Skeletal muscle tissue (tissue), 4 donors: Measurements from ENCODE around the gene PTPRT. TPM values are rescaled to one million over a fixed set of nuclear protein-coding genes. Genes with fewer than 3 reads are reported as not detected.
"Not testable (repeated sequence)": the region's sequence is repeated elsewhere in the genome, so short reads cannot be mapped to it uniquely, and the experiment has no call there.

ENCODE experiments used
- H3K27ac ChIP-seq: one replicate; pipeline ENCODE4 v1.7.0; 2013; ENCODE audit warnings: mild to moderate bottlenecking, low read depth, low read length, inconsistent platforms
- H3K27me3 ChIP-seq, 3 donors: one replicate each; pipeline ENCODE4 v1.7.0; 2013; ENCODE audit warnings: low read length in 3 of 3; ENCODE audit not compliant: control insufficient read depth in 3 of 3, insufficient read depth in 3 of 3
- H3K36me3 ChIP-seq, 3 donors: one replicate each; pipeline ENCODE4 v1.7.0; 2013; ENCODE audit warnings: low read length in 3 of 3; ENCODE audit not compliant: control insufficient read depth in 3 of 3, insufficient read depth in 3 of 3
- H3K4me1 ChIP-seq, 3 donors: one replicate each; pipeline ENCODE4 v1.7.0; 2013; ENCODE audit warnings: low read length in 3 of 3, mild to moderate bottlenecking in 3 of 3; ENCODE audit not compliant: control insufficient read depth in 3 of 3, insufficient read depth in 3 of 3
- H3K4me3 ChIP-seq, 3 donors: one replicate each; pipeline ENCODE4 v1.7.0; 2013; ENCODE audit warnings: low read length in 3 of 3
- H3K9ac ChIP-seq, 3 donors: one replicate each; pipeline ENCODE4 v1.7.0; 2013; ENCODE audit warnings: low read length in 3 of 3, mild to moderate bottlenecking in 3 of 3, moderate library complexity in 2 of 3, low read depth in 1 of 3
- H3K9me3 ChIP-seq, 3 donors: one replicate each; pipeline ENCODE4 v1.7.0; 2013; ENCODE audit warnings: low read length in 3 of 3; ENCODE audit not compliant: control insufficient read depth in 3 of 3
- total RNA-seq: library from RNA; depleted of rRNA; stranded (reverse); fragments of >200 nt; gene quantifications from one replicate; pipeline ENCODE4 v1.2.3, GENCODE V29; 2014
- donor health status: Osteomylitis.

The PTPRT gene
- total RNA-seq, 1 donor from 2014 or later: 1.0 TPM

DNA sequence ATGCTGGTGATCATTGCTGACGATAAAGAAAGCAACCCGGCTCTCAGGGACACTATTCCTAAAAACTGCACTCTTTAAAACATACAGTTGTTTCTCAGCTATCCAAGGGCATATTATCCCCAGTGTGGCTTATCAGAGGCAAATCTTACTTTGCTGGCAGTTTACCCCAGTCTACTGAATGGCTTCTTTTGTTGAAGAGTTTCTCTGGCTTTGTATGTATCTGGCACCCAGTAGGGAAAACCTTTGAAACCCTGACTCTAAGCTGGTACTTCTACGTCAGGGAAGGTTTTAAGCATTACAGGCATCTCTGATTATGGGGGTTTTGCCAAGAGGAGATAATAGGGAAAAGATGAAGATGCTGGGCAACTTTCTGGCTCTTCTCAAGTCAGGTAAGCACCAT is 933.9 kb downstream of the PTPRT start:
- no peak overlapping the region for H3K9ac ChIP-seq
- H3K27ac ChIP-seq: no peak overlapping the region
- no peaks in the 10 kb centered on the region for H3K4me1 ChIP-seq
- H3K27me3 ChIP-seq: no peaks in the 10 kb centered on the region
- H3K9me3 ChIP-seq: no peaks in the 10 kb centered on the region
- H3K36me3 ChIP-seq: no peaks in the 10 kb centered on the region
- H3K4me3 ChIP-seq: no peak overlapping the region

DNA sequence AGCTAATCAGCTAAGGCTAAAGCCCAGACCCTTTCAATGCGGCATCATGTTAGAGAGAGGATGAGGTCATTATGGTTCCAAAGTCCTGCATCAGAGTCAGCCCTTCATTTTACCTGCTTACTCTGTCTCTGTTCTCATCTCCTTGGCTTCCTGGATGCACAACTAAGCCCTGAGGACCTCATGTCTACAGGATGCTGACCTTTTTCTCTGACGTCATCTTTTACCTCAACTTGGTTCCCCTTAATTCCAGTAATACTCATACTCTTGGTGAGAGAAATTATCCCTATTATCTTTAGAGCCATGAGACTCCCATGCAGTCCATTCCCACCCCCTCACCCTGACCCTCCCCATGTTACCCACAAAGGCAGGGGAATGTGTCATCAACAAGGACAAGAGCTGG is 935.0 kb downstream of the PTPRT start:
- no peak overlapping the region for H3K4me3 ChIP-seq
- no peak overlapping the region for H3K27ac ChIP-seq
- no peaks in the 10 kb centered on the region for H3K27me3 ChIP-seq
- H3K4me1 ChIP-seq: no peaks in the 10 kb centered on the region
- no peak overlapping the region for H3K9ac ChIP-seq
- H3K9me3 ChIP-seq: no peaks in the 10 kb centered on the region
- no peaks in the 10 kb centered on the region for H3K36me3 ChIP-seq

DNA sequence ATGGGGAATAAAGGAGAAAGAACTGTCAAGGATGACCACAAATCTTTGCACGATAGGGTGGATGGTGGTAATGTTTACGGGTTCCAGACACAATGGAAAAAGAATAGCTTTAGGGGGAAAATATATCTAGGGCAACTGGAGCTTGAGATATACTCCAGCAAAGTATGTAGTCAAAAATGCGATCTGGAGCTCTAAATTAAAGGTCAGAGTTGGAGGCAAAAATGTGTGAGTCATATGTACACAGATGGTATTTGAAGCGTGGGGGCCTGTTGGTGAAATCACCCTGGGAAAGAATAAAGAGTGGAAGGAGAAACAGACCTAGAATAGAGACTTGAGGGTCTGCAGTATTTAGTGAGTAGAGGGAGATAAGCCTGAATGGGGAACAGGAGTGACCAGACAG is 937.6 kb downstream of the PTPRT start:
- no peaks in the 10 kb centered on the region for H3K4me1 ChIP-seq
- H3K27me3 ChIP-seq: no peaks in the 10 kb centered on the region
- H3K27ac ChIP-seq: no peak overlapping the region
- no peak overlapping the region for H3K9ac ChIP-seq
- H3K36me3 ChIP-seq: no peaks in the 10 kb centered on the region
- peaks cover 0 to 2% (median 0%) of the 10 kb centered on the region in 3 donors for H3K9me3 ChIP-seq
- H3K4me3 ChIP-seq: no peak overlapping the region

GRCh38 chr20:42218621-42219374 is 970.9 kb downstream of the PTPRT start:
- no peaks in the 10 kb centered on the region for H3K36me3 ChIP-seq
- H3K4me1 ChIP-seq: no peaks in the 10 kb centered on the region
- H3K27ac ChIP-seq: no peak overlapping the region
- no peak overlapping the region for H3K4me3 ChIP-seq
- H3K27me3 ChIP-seq: no peaks in the 10 kb centered on the region
- no peak overlapping the region for H3K9ac ChIP-seq
- H3K9me3 ChIP-seq: no peaks in the 10 kb centered on the region

- H3K4me3 ChIP-seq: no peak overlapping the region
- no peaks in the 10 kb centered on the region for H3K36me3 ChIP-seq
- no peaks in the 10 kb centered on the region for H3K4me1 ChIP-seq
- no peaks in the 10 kb centered on the region for H3K9me3 ChIP-seq
- no peak overlapping the region for H3K27ac ChIP-seq
- H3K9ac ChIP-seq: no peak overlapping the region
- H3K27me3 ChIP-seq: no peaks in the 10 kb centered on the region
These were observed 975.6 kb downstream of the PTPRT start for GRCh38 chr20:42214074-42214473.

- Histone ChIP-seq H3K9me3 (no peaks in the 10 kb centered on the region), H3K36me3 (no peaks in the 10 kb centered on the region), H3K27me3 (no peaks in the 10 kb centered on the region), H3K4me3 (no peak overlapping the region), H3K4me1 (no peaks in the 10 kb centered on the region), H3K9ac (no peak overlapping the region), H3K27ac (no peak overlapping the region)
These were observed 977.3 kb downstream of the PTPRT start for GRCh38 chr20:42212391-42212790.

DNA sequence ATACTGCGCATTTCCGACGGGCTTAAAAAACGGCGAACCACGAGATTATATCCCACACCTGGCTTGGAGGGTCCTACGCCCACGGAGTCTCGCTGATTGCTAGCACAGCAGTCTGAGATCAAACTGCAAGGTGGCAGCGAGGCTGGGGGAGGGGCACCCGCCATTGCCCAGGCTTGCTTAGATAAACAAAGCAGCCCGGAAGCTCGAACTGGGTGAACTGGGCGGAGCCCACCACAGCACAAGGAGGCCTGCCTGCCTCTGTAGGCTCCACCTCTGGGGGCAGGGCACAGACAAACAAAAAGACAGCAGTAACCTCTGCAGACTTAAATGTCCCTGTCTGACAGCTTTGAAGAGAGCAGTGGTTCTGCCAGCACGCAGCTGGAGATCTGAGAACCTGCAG is 983.1 kb downstream of the PTPRT start:
- not testable (repeated sequence) for H3K36me3 ChIP-seq, H3K9me3 ChIP-seq, H3K9ac ChIP-seq, H3K4me1 ChIP-seq, H3K27ac ChIP-seq, H3K27me3 ChIP-seq, H3K4me3 ChIP-seq

- Histone ChIP-seq H3K4me1 (no peaks in the 10 kb centered on the region), H3K9me3 (no peaks in the 10 kb centered on the region), H3K4me3 (no peak overlapping the region), H3K27me3 (peaks cover 0 to 2% (median 0%) of the 10 kb centered on the region in 3 donors), H3K27ac (no peak overlapping the region), H3K9ac (no peak overlapping the region), H3K36me3 (no peaks in the 10 kb centered on the region)
These were observed 985.5 kb downstream of the PTPRT start for GRCh38 chr20:42204109-42204660.

DNA sequence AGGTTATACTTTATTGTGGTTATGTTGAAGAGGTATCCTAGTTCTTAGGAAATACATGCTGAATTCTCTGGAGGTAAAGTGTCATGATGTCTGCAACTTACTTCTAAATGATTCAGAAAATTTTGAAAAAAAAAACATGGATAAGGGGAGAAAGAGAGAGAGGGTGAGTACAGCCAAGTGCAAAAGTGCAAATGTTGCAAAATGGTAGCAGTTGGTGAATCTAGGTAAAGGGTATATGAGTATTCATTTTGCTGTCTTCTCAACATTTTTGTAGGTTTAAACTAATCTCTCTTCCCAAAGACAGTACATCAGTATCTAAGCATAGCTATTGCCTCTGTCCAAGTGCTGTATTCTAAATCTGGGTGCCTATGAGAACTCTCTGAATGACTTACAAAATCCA is 992.1 kb downstream of the PTPRT start:
- Histone ChIP-seq H3K36me3 (no peaks in the 10 kb centered on the region), H3K27me3 (peaks cover 0 to 5% (median 0%) of the 10 kb centered on the region in 3 donors), H3K9ac (no peak overlapping the region), H3K27ac (no peak overlapping the region), H3K9me3 (no peaks in the 10 kb centered on the region), H3K4me3 (no peak overlapping the region), H3K4me1 (no peaks in the 10 kb centered on the region)

DNA sequence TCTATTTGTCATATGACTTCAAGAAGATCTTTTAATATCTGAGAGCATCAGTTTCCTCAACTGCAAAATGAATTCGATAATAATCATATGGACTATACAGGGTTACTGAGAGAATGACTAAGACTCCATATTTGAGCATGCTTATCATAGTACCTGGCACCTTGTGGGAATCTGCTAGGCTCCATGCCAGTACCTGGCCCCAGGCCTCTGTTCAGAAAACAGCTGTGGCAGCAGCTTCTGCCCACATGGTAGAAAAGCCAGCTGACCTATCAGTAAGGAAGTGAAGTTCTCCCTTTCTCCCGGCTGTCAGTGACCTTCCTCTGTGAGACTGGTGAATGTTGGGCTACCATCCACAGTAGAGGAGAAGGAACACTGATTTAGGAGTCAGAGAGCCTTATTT is 996.6 kb downstream of the PTPRT start:
- no peak overlapping the region for H3K9ac ChIP-seq
- no peaks in the 10 kb centered on the region for H3K27me3 ChIP-seq
- H3K4me1 ChIP-seq: no peaks in the 10 kb centered on the region
- no peak overlapping the region for H3K4me3 ChIP-seq
- no peak overlapping the region for H3K27ac ChIP-seq
- H3K36me3 ChIP-seq: no peaks in the 10 kb centered on the region
- H3K9me3 ChIP-seq: no peaks in the 10 kb centered on the region
